GM12891 (cell line): Measurements from ENCODE around the gene APMAP. TPM values are rescaled to one million over a fixed set of nuclear protein-coding genes. Genes with fewer than 3 reads are reported as not detected.

Experiments
- DNase-seq: peaks from one replicate; pipeline ENCODE4 v3.0.0; 2011; ENCODE audit warnings: low spot score; ENCODE audit not compliant: insufficient read length
- FAIRE-seq: peaks from 2 replicates; lab custom pipeline; 2011; peaks lifted over from hg19 to GRCh38; lab: Jason Lieb, UNC
- PAX5 ChIP-seq: IDR thresholded peaks from 2 replicates; pipeline ENCODE4 v1.6.1; 2011; ENCODE audit warnings: low read length, moderate library complexity, mild to moderate bottlenecking; ENCODE audit not compliant: insufficient read depth, severe bottlenecking
- POLR2A ChIP-seq: IDR thresholded peaks from 2 replicates; pipeline ENCODE4 v1.6.1; 2011; ENCODE audit warnings: low read depth, low read length, control low read depth
- POLR2AphosphoS5 ChIP-seq: IDR thresholded peaks from 2 replicates; pipeline ENCODE4 v1.6.1; 2011; ENCODE audit warnings: low read depth, low read length, control low read depth
- POU2F2 ChIP-seq: IDR thresholded peaks from 2 replicates; pipeline ENCODE4 v1.6.1; 2011; ENCODE audit warnings: low read depth, mild to moderate bottlenecking, control low read depth, low read length, moderate library complexity
- SPI1 ChIP-seq: IDR thresholded peaks from 2 replicates; pipeline ENCODE4 v1.6.1; 2011; ENCODE audit warnings: low read depth, low read length, control low read depth
- TAF1 ChIP-seq: IDR thresholded peaks from 2 replicates; pipeline ENCODE4 v1.6.1; 2011; ENCODE audit warnings: low read depth, low read length, control low read depth
- polyA plus RNA-seq: library from polyadenylated mRNA; unstranded; fragments of >200 nt; gene quantifications from one replicate; pipeline ENCODE4 v1.2.1, GENCODE V29; 2012; ENCODE audit warnings: low read depth, missing spikeins, inconsistent platforms; ENCODE audit not compliant: missing spikeins

Gene APMAP
- polyA plus RNA-seq: 18.8 TPM

GRCh38 chr20:24992487-24993205 lies at the start of gene APMAP:
Gene APMAP (minus strand): TSS chr20:24992751. CDS start chr20:24992688, 63 bp downstream.
- TF ChIP-seq POLR2AphosphoS5: peak; percentile 85
- TF ChIP-seq POLR2A: peak; percentile 87
- TF ChIP-seq SPI1: no peak
- TF ChIP-seq TAF1: peak; percentile 68; the same call in 1 of the 2 replicates
- peak; percentile 55; the same call in 1 of the 2 replicates for TF ChIP-seq POU2F2
- no peak for TF ChIP-seq PAX5
- peak; percentile 98 for FAIRE-seq
- peak; percentile 97 for DNase-seq

GRCh38 chr20:25041813-25042530 lies 49.4 kb upstream of the APMAP start:
- DNase-seq (no peak), FAIRE-seq (no peak)
- TF ChIP-seq PAX5 (no peak), POLR2A (no peak), POU2F2 (no peak), POLR2AphosphoS5 (no peak), TAF1 (no peak), SPI1 (no peak)

- TF ChIP-seq POU2F2: no peak
- TF ChIP-seq PAX5: no peak
- TF ChIP-seq TAF1: no peak
- no peak for TF ChIP-seq POLR2A
- no peak for TF ChIP-seq SPI1
- no peak for TF ChIP-seq POLR2AphosphoS5
- FAIRE-seq (no peak), DNase-seq (no peak)
Measured at GRCh38 chr20:25040438-25040831, 47.9 kb upstream of the APMAP start.

GRCh38 chr20:25039697-25040437 lies 47.3 kb upstream of the APMAP start:
- TF ChIP-seq POLR2A: no peak
- no peak for TF ChIP-seq PAX5
- no peak for TF ChIP-seq TAF1
- no peak for TF ChIP-seq SPI1
- no peak for TF ChIP-seq POLR2AphosphoS5
- TF ChIP-seq POU2F2: no peak
- FAIRE-seq (no peak), DNase-seq (no peak)

- DNase-seq (no peak), FAIRE-seq (no peak)
- TF ChIP-seq POLR2AphosphoS5 (no peak), SPI1 (no peak), PAX5 (no peak), TAF1 (no peak), POU2F2 (no peak), POLR2A (no peak)
Measured at GRCh38 chr20:25038591-25039015, 46.1 kb upstream of the APMAP start.

- TF ChIP-seq PAX5: no peak
- TF ChIP-seq POLR2AphosphoS5: no peak
- no peak for TF ChIP-seq SPI1
- no peak for TF ChIP-seq POLR2A
- no peak for TF ChIP-seq POU2F2
- FAIRE-seq: no peak
- DNase-seq: no peak
Measured at GRCh38 chr20:25038103-25038410, 45.5 kb upstream of the APMAP start.

GRCh38 chr20:25037288-25038102 lies 44.9 kb upstream of the APMAP start:
- FAIRE-seq: no peak
- DNase-seq: no peak
- TF ChIP-seq TAF1 (no peak), PAX5 (no peak), POLR2AphosphoS5 (no peak), SPI1 (no peak), POU2F2 (no peak), POLR2A (no peak)

GRCh38 chr20:25036331-25036936 lies 43.9 kb upstream of the APMAP start:
- FAIRE-seq: no peak
- TF ChIP-seq SPI1 (no peak), POU2F2 (no peak), PAX5 (no peak), POLR2AphosphoS5 (no peak), TAF1 (no peak), POLR2A (no peak)
- DNase-seq: no peak
